SK-N-DZ (cell line): Measurements from ENCODE around the gene AP1AR. TPM values are rescaled to one million over a fixed set of nuclear protein-coding genes. Genes with fewer than 3 reads are reported as not detected.
"Not testable (repeated sequence)": the region's sequence is repeated elsewhere in the genome, so short reads cannot be mapped to it uniquely, and the experiment has no call there.

Experiments used
- DNase-seq: peaks from one replicate; pipeline ENCODE4 v3.0.0-alpha.2; 2015; ENCODE audit warnings: low spot score
- polyA plus RNA-seq, 2 experiments: library from polyadenylated mRNA; depleted of rRNA; stranded (reverse); fragments of >200 nt; gene quantifications; 2 replicates each; pipeline ENCODE4 v1.2.3, GENCODE V29; 2014

AP1AR gene, protein sequence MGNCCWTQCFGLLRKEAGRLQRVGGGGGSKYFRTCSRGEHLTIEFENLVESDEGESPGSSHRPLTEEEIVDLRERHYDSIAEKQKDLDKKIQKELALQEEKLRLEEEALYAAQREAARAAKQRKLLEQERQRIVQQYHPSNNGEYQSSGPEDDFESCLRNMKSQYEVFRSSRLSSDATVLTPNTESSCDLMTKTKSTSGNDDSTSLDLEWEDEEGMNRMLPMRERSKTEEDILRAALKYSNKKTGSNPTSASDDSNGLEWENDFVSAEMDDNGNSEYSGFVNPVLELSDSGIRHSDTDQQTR
- 32.9 and 35.0 TPM in 2 replicates for polyA plus RNA-seq (2014; cell fraction: cytosol; rRNA removed)
- 27.6 and 42.1 TPM in 2 replicates for polyA plus RNA-seq (2014; cell fraction: nucleus; rRNA removed)

DNA sequence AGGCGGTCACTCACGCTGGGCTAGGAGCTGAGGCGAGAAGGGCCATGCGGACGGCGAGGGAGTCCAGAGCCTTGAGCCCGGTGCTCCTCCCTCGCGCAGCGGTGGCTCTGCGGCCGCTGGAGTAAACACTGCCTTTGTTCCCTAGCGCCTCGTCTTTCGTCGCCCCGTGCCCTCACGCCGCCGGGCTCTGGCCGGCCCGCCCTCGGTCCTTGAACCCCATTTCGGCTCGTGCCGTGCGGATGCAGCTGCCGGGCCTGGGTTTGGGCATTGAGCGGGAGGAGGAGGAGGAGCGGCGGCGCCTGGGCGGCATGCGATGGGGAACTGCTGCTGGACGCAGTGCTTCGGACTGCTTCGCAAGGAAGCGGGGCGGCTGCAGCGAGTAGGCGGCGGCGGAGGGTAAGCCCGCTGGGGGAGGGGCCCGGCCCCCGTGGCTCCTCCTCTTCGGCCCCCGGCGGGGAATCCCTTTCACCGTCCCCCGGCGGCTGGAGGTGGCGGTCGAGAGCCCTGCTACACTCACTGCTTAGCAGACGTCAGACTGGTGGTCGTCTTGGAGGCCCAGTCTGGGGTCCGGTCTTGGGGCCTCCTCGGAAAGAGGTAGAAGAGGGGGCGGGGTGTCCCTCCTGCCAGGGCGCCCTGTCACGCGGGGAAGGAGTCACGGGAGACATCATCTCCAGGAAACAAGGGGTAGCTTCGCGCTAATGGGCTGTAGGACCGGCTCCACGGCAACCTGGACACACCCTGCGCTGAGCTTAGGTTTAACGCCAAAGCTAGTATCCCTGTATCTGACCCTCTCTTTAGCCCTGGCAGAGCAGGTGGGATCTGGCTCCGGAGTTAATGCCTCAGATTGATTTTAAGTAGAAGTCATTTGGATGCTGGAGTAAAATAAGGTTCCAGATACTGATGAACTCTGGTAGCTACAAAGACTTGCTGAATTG, at the start of gene AP1AR:
TSS of gene AP1AR (plus strand) at position 9 of the 935 bp plus-strand sequence. CDS start at position 314, 305 bp downstream.
- DNase-seq = peak; percentile 84

DNA sequence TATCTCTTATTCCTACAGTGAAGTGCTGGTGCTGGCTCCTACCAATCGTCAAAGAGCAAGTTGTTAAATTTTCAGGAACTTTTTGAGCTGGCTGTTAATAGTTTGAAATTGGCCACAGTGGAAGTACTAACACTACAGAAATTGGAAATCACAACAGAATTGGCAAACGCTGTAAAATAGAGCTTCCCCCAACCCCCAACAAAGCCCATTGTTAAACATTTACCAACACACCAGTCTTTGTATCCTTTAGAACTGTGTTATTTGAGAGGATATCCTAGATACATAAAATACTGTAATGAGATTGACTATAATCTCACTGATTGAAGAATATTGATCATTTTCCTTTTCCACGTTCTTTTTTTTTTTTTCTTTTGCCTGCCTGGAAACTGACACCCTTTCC, 49.0 kb upstream of the AP1AR start:
- DNase-seq = no peak

DNA sequence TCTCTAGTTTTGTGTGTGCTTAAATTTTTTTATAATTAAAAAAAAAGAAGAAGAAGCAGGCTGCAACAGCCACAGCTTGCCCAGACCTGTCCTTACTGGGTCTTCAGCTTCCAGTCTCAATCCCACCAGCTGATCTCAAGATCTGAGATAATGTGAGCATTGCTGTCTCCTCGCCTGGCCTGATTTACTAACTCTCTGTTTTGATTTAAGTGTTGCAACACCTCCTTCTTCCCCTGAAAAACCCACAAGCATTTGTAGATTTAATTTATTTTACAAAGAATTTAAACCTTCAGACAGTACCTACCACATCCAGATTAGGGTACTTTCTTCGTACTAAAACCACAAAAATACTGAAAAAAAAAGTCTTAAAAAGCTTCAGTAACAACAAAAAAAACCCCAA, 48.3 kb upstream of the AP1AR start:
- DNase-seq = peak; percentile 28

DNA sequence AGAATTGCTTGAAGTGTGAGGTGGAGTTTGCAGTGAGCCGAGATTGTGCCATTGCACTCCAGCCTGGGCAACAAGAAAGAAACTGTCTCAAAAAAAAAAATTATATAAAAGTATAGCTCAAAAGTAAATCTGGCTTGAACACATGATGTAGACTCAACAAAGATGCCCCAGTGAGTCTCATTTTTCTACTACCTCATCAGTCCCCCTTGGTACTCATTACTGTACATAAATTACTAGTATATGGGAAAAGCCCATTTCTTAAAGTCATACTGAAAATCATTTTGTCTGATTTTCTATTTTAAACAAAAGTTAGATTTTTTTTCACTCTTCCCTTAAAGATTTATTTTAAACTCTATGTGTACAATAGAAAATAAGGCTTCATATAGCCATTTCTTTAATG, 47.1 kb upstream of the AP1AR start:
- no peak for DNase-seq

DNA sequence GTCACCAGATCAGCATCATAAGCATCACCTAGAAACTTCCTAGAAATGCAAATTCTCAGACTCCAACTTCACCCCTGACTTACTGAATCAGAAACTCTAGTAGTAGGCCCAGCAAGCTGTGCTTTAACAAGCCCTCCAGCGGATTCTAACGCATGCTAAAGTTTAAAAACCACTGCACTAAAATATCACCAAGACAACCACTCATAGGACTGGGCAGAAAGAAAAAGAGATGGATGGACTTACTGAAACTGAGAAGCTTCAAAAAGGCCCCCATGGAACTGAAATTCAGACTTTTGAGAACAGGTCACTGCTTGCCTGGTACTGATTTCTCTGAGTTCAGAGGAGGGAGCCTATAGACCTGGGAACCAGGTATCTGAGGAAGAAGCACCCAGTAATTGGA, 46.3 kb upstream of the AP1AR start:
- DNase-seq = no peak

DNA sequence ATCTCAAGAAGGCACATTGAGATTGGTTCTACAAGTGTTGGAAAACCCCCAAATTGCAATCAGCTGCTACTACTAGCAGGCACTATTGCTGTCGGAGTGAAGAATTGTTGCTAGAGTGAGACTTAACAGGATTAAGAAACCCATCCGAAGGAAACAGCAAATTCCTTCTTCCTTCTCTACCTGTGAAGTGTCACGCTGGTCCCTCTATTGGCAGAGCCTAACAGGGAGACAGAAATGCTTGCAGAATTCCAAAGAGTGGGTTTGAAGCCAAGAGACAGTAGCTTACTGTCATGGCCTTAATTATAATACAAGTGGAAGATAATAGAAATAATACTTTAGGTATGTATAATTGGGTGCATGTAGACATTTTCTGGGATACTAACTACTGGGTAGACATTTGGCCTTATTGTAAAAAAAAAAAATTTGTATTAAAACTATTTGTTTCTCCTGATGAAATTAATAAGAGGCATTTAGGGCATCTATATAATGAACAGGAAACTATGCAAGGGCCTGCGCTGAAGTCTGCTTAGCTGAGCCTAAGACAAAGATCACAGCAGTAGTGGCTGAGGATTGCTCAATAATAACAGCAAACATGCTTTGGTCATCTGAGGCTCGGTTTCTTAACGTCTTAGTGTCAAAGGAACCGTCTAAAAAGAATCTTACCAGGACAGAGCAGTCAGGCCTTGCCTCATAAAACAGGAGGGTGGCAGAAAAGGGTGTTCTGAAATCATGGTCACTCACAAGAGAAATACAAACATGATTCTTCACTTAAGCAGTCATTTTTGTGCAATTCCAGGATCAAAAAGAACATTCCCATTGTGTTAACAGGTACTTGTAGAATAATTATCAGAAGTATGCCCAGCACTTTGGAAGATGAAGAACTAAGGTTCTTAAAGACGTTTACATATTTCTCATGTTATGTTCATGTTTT, 45.6 kb upstream of the AP1AR start:
- no peak for DNase-seq

DNA sequence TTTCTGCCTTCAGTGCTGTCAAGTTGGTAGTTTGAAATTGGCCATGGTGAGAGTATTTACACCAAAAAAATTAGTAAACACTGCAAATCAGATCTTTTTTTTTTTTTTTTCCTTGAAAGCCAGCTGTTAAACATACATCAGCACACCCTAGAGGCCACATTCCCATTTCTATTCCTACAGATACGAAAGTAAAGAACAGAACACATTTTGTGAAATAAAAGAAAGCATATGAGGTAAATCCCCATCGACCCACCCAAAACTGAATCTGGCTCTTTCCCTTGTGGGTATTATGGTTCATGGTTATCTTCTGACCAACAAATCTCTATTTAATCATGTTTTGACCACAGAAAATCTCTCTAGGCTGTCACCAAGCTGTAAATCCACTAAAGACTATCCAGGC, 41.8 kb upstream of the AP1AR start:
- no peak for DNase-seq

DNA sequence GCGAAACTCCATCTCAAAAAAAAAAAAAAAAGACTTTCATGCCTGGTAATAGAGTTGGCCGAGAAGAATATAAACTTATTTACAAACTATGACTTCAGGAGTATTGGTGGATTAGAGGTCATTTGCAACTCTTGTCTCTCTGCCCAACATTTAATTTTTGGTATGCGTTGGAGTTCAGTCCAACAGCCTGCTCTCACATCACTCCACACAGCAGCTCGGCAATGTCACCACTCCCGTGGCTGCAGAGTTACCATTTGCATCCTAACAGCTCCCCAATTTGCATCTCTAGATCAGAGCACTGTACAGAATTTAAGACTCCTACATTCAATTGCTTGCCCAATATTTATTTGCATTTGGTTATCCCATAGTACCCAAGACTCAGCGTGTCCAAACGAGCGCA, 40.9 kb upstream of the AP1AR start:
- DNase-seq = no peak

DNA sequence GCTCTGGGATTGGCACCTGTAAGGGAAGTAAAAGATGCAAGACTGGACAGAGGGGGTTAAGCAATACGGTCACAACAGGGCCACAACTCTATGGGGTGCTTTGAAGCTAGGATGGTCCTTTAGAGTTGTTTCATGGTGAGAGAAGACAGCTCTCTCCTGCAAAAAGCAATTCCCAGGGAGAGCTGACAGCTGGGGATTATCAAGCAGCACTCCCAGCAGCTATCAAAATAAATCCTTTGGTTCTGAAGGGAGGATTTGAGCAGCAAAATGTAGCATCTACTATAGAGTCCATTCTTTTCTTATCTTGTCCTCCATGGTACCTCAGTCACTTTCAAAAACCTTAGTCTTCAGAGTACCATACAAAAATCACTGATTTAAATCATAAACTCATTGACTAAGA, 35.1 kb upstream of the AP1AR start:
- no peak for DNase-seq

DNA sequence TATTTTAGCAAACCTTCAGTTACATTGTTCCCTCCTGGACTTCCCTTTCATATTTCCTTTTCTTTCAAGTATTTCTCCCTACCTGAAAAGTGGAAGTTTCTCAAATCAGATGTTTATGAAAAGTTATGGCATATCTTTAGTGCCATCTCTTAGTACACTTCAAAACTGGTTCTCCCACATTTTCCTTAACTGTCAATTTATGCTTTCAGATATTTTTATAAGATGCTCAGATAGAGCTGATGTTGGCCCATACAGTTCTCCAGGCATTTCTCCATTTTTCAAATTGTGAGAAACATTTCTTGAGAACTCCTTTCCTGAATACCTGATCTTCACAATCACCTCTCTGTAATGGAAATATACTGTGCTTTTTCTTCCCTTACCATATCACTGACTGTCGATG, 32.5 kb upstream of the AP1AR start:
- DNase-seq = no peak

DNA sequence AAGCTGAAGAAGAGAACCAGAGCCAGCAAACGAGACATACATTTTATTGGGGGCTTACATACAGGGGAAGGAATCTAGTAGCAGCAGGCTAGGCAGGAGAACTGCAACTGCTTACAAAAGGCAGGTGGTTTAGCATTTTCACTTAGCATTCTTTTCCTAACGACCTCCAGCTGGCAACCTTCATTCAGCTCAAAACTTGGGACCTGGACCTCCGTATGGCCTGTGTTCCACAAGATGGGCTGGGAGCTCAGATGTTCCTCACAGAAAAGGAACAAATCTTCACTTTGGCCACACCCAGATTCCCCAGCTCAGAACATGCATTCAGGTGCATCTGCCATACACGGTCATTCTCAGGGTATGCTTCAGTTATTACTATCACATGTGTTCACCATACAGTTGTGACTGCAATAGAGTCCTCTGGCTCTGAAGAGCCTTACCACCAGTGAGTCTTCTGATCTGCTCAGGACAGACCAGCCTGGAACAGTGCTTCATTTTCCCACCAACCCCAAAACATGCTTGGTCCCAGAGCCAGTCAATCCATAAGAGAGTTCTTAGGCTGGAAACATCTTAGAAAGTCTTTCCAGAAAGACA, 29.6 kb upstream of the AP1AR start:
- DNase-seq = no peak

DNA sequence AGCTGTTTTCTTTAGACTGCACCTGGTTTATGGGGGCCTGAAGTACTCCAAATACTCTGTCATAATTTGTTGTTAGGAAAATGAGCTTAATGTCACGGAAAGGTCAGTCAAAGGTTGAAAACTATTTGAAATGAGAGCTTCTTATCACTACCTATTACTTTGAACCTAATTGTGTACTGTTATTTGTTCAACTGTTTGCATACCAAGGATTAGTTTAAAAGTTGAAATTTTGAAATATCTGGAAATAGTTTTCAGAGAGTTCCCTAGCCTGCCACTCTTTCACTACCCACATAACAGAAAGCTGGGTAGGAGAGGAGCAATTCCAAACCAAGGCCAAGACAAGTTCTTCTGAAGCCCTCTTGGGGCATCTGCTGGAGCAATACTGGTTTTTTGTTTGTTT, 28.0 kb upstream of the AP1AR start:
- no peak for DNase-seq

DNA sequence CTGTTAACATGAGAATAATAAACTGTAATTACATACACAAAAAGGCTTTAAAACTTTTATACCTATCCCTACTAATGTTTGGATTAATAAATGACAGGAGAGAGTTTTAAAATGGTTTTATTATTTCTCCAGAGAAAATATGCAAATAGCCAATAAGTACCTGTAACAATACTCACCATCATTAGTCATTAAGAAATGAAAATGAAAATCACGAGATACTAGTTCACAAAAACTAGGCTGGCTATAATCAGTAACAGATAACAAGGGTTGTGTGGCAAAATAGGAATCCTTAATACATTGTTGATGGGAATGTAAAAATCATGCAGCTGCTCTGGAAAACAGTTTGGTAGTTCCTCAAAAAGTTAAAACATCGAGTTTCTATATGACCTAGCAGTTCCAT, 25.2 kb upstream of the AP1AR start:
- no peak for DNase-seq

DNA sequence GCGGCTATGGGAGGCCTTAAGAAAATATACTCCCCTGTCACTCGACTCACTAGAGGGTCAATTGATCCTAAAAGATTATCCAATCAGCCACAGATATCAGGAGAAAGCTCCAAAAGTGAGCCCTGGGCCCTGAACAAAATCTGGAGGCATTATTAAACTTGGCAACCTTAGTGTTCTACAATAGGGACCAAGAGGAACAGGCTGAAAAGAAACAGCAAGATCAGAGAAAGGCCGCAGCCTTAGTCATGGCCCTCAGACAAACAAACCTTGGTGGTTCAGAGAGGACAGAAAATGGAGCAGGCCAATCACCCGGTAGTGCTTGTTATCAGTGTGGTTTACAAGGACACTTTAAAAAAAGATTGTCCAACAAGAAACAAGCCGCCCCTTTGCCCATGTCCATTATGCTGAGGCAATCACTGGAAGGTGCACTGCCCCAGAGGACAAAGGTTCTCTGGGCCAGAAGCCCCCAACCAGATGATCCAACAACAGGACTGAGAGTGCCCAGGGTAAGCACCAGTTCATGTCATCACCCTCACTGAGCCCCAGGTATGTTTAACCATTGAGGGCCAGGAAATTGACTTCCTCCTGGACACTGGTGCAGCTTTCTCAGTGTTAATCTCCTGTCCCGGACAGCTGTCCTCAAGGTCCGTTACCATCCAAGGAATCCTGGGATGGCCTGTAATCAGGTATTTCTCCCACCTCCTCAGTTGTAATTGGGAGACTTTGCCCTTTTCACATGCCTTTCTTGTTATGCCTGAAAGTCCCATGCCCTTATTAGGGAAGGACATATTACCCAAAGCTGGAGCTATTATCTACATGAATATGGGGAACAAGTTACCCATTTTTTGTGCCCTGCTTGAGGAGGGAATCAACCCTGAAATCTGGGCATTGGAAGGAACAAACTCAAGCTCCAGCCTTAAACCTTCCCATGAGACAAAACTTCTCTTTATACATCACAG, 23.2 kb upstream of the AP1AR start:
- DNase-seq = not testable (repeated sequence)

DNA sequence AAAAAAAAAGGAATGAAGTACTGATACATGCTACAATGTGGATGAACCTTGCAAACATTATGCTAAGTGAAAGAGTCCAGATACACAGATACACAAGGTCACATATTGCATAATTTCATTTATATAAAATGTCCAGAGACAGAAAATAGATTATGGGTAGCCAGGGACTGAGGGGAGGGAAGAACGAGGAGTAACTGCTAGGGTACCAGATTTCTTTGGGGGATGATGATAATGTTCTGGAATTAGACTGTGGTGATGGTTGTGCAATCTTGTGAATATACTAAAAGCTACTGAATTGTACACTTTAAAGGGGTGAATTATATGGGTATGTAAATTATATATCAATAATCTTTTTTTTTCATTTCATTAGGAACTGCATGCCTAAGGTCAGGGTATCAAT, 20.8 kb upstream of the AP1AR start:
- DNase-seq = no peak

DNA sequence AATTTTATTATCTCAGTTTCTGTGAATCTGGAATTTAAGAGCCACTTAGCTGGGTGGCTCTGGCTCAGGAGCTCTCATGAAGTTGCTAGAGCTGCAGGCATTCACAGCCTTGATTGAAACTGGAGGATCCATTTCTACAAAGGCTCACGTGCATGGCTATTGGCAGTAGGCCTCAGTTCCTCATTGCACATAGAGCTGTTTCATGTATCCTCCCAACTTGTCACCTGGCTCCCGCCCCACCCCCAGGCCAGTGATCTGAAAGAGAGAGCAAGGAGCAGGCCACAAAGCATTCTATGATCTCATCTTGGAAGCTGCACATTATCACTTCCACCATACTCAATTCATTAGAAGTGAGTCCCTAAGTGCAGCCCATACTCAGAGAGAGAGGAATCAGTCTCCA, 18.5 kb upstream of the AP1AR start:
- DNase-seq = no peak

DNA sequence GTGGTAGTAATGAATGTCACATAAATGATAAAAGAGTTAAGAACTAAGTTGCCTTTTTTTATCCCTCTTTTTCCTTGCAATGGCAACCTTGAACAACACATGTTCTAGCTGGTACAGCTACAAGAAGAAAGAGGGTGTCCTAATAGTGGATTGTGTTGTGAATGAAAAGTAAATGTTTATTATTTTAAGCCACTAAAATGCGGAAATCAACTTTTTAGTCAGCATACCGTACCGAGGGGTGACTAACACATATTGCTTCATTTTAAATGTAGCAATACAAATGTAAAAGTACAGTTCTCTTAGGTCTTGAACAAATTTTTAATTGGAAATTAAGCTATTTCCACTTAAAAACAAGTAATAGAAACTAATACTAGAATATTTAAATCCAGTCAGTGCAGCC, 17.7 kb upstream of the AP1AR start:
- no peak for DNase-seq

DNA sequence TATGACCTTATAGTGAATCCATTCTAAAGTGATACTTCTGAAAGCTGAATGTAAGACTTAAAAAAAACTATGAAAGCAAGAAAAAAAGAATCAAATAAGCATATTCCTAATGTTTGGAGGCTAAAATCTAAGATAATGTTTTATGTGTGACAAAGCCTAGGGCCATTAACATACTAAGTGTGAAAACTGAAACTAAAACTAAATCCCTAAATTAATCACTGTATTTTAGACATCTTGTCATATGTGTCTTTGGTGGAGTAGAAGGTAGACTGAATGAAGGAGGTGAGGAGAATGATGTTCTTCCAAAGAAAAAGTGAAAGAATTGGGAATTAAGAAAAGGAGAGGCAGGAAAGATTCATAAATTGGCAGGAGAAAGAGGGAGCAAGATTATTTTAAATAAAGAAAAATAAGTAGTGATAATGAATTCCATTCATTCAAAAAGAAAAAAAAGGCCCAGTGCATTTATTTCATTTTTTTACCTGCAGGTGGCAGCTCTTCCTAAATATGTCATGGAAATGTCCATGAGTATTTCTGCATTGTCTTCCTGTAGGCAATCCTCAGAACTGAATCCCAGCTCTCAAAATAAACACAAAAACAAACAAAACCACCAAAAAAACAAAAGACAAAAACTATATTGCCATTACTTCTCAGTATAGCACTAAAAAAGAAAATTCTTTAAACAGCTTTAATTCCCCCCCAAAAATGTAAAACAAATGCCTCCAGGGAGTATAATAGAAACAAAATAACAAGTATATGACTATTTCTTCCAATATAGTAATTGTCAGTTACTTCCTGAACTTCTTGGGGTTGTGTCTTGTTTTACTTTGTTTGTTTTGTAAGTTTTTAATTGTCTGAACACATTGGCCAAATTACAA, 17.0 kb upstream of the AP1AR start:
- DNase-seq = peak; percentile 18

DNA sequence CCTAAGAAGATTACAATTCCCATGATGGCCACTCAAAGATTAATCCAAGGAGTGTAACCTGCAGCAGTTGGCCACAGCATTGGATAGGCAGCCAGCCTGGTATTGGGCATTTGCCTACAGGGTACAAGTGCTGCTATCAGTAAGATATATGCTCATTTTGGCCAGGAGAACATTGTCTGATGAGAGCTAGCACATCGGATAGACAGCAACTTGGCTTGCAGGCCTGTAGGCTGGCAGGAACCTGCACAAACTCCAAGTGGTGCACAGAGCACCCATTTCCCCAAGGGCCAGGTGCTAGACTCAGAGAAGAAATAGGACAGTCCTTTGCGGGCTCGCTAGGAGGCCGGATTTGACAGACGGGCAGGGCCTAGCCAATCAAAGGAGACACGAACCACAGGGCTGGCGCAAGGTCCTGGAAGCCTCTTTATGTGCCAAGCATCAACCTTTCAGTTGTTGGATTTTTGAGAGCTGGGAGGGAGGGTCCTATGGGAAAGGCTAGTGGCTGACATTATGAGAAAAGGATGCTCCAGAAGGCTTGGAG, 11.7 kb upstream of the AP1AR start:
- DNase-seq = no peak
